H1 (cell line): ENCODE results near the gene PROSER3. TPM values are rescaled to one million over a fixed set of nuclear protein-coding genes. Genes with fewer than 3 reads are reported as not detected.

ENCODE experiments used
- ASH2L ChIP-seq: fragments of 200-600, 300-600 bp; sonication (generic); IDR thresholded peaks from one replicate; pipeline ENCODE4 v1.7.1; 2017; ENCODE audit warnings: low read length
- ATF2 ChIP-seq: IDR thresholded peaks from 2 replicates; pipeline ENCODE4 v1.6.1; 2012; ENCODE audit warnings: low read length, inconsistent platforms
- CEBPB ChIP-seq: IDR thresholded peaks from 2 replicates; pipeline ENCODE4 v1.6.1; 2012; ENCODE audit warnings: low read depth, low read length
- CREB1 ChIP-seq: IDR thresholded peaks from 2 replicates; pipeline ENCODE4 v1.6.1; 2012; ENCODE audit warnings: inconsistent platforms
- KDM4A ChIP-seq: IDR thresholded peaks from one replicate; pipeline ENCODE4 v1.7.1; 2012; ENCODE audit warnings: low read depth, mild to moderate bottlenecking, moderate library complexity, low read length, inconsistent platforms; ENCODE audit not compliant: severe bottlenecking
- POU5F1 ChIP-seq: IDR thresholded peaks from 2 replicates; pipeline ENCODE4 v1.6.1; 2011; ENCODE audit warnings: low read depth, mild to moderate bottlenecking, low read length, moderate library complexity
- TCF12 ChIP-seq: IDR thresholded peaks from 2 replicates; pipeline ENCODE4 v1.6.1; 2011; ENCODE audit warnings: low read depth, mild to moderate bottlenecking, low read length
- TEAD4 ChIP-seq: IDR thresholded peaks from 2 replicates; pipeline ENCODE4 v1.6.1; 2012; ENCODE audit warnings: low read depth, low read length, inconsistent platforms, mixed read lengths
- ZNF274 ChIP-seq: IDR thresholded peaks from 2 replicates; pipeline ENCODE4 v1.7.0; 2012; ENCODE audit warnings: low read length, borderline replicate concordance; ENCODE audit errors: extremely low read depth
- polyA plus RNA-seq, 7 experiments: library from polyadenylated mRNA; depleted of rRNA in 3 of 7; stranded (reverse) in 5 of 7; unstranded in 2 of 7; fragments of >200 nt in 5 of 7; fragments of 200-250 nt in 2 of 7; gene quantifications; 1 replicate in 5 of 7; 2 replicates in 1 of 7; 4 replicates in 1 of 7; pipeline versions ENCODE4 v1.2.1 to v1.2.3, GENCODE V29; 2011 to 2013; ENCODE audit warnings: missing spikeins in 2 of 7, mixed read lengths in 2 of 7
- total RNA-seq: library from RNA; stranded (reverse); fragmentation: NEBNext Ultra II Directional; extraction: Animal tissue kit (Norgen Biotek cat#: 25700); gene quantifications from 2 replicates; pipeline ENCODE4 v1.2.1, GENCODE V29; 2021

The PROSER3 gene
- total and polyA plus RNA-seq, 2 of the 8 experiments (the other 6 are each of a cell fraction or from before 2014, with no cell fraction given), result 17.8 to 28.9 TPM

GRCh38 chr19:35757749-35758608 lies at the start of gene PROSER3 (continued):
- TF ChIP-seq ZNF274 (no peak), CEBPB (no peak), CREB1 (peak; percentile 29; the same call in 1 of the 2 replicates), POU5F1 (no peak), TEAD4 (peak; percentile 70; the same call in 1 of the 2 replicates), TCF12 (no peak), ASH2L (peak; percentile 42), ATF2 (no peak), KDM4A (peak; percentile 45)
